Ishikawa (cell line): Measurements from ENCODE around the gene SERPIND1.

Experiments
- CEBPB ChIP-seq: IDR thresholded peaks from 2 replicates; pipeline ENCODE4 v1.6.1; 2012
- CREB1 ChIP-seq: IDR thresholded peaks from 2 replicates; pipeline ENCODE4 v1.6.1; 2012; ENCODE audit warnings: low read depth
- EGR1 ChIP-seq: IDR thresholded peaks from 2 replicates; pipeline ENCODE4 v1.6.1; 2012
- EP300 ChIP-seq: IDR thresholded peaks from 2 replicates; pipeline ENCODE4 v1.6.1; 2012; ENCODE audit warnings: borderline replicate concordance
- FOXM1 ChIP-seq: IDR thresholded peaks from 2 replicates; pipeline ENCODE4 v1.6.1; 2012; ENCODE audit warnings: low read depth, borderline replicate concordance
- MAX ChIP-seq: IDR thresholded peaks from 2 replicates; pipeline ENCODE4 v1.6.1; 2012
- NFIC ChIP-seq: IDR thresholded peaks from 2 replicates; pipeline ENCODE4 v1.6.1; 2012
- RAD21 ChIP-seq: IDR thresholded peaks from 2 replicates; pipeline ENCODE4 v1.6.1; 2012; ENCODE audit warnings: low read depth
- REST ChIP-seq: IDR thresholded peaks from 2 replicates; pipeline ENCODE4 v1.6.1; 2012; ENCODE audit warnings: low read depth, mild to moderate bottlenecking
- TAF1 ChIP-seq: IDR thresholded peaks from 2 replicates; pipeline ENCODE4 v1.6.1; 2012; ENCODE audit warnings: low read depth, mild to moderate bottlenecking
- TEAD4 ChIP-seq: IDR thresholded peaks from 2 replicates; pipeline ENCODE4 v1.6.1; 2012
- YY1 ChIP-seq: IDR thresholded peaks from 2 replicates; pipeline ENCODE4 v1.6.1; 2012; ENCODE audit warnings: low read depth
- ZBTB7A ChIP-seq: IDR thresholded peaks from 2 replicates; pipeline ENCODE4 v1.6.1; 2012; ENCODE audit warnings: low read depth

GRCh38 chr22:20782596-20783299 lies 8.8 kb downstream of the SERPIND1 start:
- TF ChIP-seq YY1 = no peak
- no peak for TF ChIP-seq REST
- no peak for TF ChIP-seq FOXM1
- no peak for TF ChIP-seq EP300
- no peak for TF ChIP-seq RAD21
- TF ChIP-seq MAX = no peak
- no peak for TF ChIP-seq TAF1
- no peak for TF ChIP-seq NFIC
- no peak for TF ChIP-seq CEBPB
- TF ChIP-seq TEAD4 = no peak
- TF ChIP-seq CREB1 = no peak
- TF ChIP-seq ZBTB7A = no peak
- TF ChIP-seq EGR1 = no peak
